ENCODE results near the gene CDKN2B.

DNA sequence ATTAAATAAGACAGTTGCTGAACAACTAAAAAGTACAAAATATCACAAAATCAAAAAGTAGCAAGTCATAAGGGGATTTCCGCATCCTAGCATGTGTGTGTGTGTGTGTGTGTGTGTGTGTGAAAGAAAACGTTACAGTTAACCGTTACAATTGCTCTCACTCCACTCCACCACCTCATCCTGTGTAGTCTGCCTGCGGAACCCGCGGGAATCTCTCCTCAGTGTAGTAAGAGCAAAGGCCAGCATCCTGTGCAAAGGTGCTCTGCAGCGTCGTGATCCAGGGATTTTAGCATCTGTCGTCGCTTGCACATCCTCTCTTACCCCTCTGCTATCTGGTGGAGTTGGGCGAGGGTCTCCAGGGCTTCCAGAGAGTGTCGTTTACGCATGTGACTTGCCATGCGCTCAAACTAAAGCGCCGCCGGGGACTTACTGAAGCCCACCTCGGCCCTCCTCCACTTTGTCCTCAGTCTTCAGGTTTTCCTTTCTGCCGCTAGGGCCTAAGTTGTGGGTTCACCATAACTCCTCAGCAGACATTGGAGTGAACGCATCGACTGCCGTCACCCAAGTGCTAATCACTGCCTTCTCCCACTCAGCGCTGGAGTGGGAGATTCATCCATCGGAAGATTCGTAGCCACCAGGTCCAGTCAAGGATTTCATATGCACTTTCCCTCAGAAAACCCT, 3.9 kb downstream of the CDKN2B start:
- no peak for TF ChIP-seq MED1 (CRISPR knock-in tag; IDR thresholded peaks at IDR 0.05)
- TF ChIP-seq PRDM4 (CRISPR knock-in tag; IDR thresholded peaks at IDR 0.05; ENCODE audit: borderline replicate concordance), result no peak
